GM18511 (cell line): ENCODE results near the gene ADAMTS8.

ENCODE experiments used
- ATAC-seq: cut with Tn5 transposase; IDR thresholded peaks from one replicate; pipeline ENCODE4 v1.9.1; 2021; ENCODE audit warnings: mild to moderate bottlenecking, moderate library complexity; ENCODE audit not compliant: unreplicated experiment

The ADAMTS8 gene

DNA sequence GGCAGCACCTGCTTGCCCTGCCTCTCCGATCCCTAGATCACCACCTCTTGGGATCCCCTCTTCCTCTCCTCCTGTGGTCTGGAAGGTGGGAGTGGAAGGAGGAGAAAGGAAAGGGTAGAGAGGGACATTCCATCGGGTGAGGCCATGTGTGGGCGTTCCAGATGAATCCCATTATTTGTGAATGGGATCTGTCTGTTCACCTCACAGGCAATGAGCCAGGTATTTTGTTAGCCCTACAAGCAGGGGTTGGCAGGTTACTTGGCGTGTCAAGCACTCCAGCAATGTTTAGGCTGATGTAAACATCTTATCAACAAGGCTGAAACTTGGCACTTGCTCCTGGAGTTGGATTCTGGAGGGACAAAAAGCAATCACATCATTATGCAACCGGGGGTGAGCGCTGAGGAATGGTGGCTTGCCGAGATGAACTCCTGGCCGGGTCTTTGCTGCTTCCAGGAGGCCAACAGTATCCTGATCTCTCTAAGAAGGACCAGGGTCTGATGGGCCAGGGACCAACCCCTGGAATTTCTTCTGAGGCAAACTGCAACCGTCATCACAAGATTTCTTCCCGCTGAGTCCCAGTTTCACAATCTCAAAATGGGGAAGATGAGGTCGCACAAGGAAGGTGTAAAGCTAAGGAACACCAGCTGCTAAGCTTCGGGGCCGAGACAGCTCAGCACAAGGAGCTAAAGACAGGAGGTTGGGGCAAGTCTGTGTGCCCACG lies 7.8 kb downstream of the ADAMTS8 start:
- ATAC-seq: no peak

DNA sequence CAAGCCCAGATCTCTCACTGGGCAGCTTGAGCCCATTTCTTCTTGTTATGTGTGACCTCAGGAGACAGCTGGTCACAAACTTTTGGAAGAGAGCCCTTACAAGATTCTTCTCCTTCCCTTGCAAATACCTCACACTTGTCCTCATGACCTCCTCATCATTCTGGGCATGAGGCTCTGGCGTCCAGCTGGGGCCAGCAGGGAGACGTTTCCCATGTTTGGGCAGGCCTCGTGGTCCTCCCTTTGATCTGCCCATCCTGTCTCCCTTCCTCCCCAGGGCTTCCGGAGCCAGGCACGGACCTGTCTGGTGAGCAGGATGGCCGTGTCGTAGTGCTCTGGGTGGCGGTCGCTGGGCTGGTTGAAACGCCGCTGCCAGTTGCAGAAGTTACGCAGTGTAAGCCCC lies 9.7 kb downstream of the ADAMTS8 start:
- no peak for ATAC-seq

DNA sequence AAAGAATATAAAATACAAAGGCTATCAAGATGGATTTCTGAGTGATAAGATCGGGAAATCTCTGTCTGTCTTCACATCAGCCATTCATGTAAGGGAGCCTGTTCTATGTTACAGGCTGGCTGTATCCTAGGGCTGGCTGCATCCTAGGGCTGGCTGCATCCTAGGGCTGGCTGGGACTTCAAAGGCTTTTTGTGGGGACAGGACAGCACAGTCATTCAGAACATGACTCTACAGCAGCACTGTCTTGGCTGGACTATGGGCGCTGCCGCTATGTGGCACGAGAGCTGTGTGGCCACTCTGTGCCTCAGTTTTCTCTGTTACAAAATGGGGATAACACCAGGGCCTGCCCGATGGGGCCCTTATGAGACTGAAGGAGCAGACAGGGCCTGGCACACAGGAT lies 10.2 kb downstream of the ADAMTS8 start:
- ATAC-seq: no peak

DNA sequence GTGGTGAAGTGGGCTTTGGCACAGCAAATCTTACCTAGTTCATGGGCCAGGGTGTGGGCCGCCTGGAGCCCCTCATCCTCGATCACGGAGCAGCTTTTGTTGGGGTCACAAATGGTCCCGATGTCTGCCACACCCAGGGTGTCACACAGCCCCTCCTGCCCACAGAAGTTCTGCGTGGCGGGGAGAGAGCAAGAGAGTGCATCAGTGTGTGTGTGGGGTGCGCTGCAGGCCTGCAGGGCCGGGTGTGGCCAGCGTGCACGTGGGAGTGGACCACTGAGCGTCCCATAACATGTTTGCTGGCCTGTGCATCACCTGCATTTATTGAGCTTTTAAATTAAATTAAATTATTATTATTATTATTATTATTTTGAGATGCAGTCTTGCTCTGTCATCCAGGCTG lies 11.5 kb downstream of the ADAMTS8 start:
- no peak for ATAC-seq

DNA sequence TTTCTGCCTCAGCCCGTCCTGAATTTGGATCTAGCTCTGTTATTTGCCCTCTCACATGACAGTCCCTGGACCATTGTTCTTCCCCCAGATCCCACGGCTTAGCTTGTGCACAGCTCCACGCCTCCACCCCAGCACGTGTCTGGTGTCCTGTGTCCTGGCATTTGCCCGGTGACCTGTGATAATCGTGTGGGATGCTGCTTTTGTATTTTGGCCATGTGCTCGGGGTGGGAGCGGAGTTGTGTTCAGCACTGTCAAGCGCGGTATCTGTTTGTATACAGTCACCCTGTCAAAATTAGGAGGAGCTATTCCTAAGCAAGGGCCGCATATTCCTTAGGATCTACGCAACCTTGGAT lies 11.9 kb downstream of the ADAMTS8 start:
- no peak for ATAC-seq

DNA sequence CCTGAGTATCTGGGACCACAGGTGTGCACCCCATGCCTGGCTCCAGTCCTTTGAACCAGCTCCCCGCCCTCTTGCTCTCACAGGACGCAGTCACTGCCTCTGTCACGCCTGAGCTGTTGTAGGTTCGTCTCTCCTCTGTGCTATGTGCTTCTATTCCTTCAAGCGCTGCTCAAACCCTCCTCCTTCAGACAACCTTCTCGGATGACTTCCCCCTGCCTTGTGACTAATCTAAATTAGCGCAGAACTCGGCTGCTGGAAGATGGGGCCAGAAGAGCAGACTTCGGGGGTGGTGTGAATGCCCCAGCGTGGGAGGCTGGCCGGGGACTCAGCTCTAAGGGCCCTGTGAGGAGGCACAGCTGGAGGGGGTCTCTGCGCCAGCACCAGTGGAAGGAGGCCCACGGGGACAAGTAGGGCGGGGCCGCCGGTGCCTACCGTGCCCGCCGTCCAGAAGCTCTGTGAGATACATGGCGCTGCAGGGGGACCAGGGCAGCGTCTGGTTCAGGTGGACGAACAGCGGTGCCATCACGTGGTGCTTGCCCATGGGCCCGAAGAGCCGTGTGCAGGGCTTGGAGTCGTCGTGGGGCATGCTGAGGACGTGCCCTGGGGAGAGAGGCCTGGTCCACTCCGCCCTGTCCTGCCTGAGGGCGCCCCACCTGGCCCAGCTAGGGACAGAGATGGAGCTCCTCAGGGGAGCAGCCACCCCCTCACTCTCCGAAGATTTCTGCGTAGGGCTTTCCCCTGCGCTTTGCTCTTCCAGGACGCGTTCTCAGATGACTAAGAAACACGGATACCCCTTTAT lies 12.5 kb downstream of the ADAMTS8 start:
- no peak for ATAC-seq

DNA sequence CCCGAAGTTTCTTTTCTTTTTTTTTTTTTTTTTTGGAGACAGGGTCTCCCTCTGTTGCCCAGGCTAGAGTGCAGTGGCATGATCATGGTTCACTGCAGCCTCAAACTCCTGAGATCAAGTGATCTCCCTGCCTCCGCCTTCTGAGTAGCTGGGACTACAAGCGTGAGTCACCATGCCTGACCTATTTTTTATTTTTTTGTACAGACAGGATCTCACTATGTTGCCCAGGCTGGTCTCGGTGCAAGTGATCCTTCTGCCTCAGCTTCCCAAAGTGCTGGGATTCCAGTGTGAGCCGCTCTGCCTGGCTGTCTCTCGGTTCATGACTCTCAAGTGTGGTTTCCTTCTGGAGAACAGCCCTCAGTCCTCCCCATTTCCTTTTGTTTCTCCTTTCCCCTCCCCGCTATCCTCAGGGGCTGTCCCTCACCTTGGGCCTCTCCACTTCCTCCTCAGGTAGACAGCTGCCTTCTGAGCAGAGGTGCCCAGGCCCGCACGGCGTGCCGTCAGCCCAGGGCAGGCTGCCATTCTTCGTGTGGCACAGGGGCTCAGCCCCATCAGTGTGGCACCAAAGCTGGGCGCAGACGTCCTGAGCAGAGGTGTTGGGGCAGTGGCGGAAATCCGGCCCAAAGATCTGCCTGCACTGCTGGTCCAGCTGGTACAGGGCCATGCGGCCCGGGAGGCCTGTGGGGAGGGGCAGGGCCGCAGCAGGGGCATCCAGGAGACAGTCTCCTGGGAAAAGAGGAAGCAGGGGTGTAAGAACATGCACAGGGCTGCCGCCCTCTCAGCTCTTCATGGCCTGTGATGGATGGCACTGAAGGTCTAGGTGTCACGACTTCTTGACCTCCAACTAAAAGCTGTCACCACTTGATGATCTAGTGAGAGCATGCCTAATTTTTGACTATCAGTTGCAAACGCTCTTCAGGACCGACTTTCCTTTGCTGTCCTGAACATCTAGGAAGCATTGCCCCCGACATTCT lies 14.0 kb downstream of the ADAMTS8 start:
- no peak for ATAC-seq

DNA sequence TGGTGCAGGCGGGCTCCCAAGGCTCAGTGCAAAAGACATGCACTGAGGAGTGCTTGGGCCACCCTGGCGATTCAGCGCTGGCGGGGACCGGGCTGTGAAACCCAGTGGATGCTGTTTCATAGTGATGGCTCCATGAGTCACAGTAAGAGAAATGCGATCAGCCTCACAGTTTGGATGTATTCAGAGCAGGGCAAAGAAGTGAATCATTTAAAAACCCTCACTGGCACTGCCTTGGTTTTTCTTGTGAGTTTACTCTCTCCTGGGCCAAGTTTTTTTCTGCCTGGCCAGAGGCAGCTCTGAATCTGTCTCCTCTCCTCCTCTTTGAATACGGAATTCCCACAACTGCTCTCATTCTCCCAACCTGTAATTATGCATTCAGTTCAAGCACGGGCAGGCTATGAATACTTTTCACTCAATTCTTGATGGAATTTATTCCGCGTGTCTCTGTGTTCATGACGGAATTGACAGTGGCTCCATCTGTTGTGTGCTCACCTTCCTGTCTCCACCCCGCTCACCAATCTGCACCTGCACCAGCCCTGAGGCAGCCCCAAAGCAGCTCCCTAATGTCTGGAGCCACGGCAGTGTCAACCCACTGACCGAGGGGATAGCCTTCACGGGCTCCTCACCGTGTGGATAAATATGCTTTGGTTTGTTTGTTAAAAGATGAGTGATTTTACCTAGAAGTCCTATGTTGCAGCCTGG lies 14.9 kb downstream of the ADAMTS8 start:
- ATAC-seq: no peak

DNA sequence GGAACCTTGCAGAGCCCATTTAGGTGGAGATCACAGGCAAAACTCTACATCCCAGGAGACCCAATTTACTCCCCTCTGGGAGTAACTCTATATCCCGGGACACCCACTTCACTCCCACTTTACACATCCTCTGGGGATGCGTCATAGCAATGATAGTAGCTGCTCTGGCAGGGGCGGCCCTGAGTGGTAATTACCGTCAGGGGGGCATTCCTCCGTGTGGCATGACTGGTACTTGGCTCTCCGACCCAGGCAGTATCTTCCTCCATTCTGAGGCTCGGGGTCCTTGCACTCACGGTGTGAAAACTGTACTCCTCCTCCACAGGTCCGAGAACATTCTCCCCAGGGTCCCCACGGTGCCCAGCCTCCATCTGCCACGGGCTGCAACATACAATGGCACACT lies 17.2 kb downstream of the ADAMTS8 start:
- no peak for ATAC-seq

DNA sequence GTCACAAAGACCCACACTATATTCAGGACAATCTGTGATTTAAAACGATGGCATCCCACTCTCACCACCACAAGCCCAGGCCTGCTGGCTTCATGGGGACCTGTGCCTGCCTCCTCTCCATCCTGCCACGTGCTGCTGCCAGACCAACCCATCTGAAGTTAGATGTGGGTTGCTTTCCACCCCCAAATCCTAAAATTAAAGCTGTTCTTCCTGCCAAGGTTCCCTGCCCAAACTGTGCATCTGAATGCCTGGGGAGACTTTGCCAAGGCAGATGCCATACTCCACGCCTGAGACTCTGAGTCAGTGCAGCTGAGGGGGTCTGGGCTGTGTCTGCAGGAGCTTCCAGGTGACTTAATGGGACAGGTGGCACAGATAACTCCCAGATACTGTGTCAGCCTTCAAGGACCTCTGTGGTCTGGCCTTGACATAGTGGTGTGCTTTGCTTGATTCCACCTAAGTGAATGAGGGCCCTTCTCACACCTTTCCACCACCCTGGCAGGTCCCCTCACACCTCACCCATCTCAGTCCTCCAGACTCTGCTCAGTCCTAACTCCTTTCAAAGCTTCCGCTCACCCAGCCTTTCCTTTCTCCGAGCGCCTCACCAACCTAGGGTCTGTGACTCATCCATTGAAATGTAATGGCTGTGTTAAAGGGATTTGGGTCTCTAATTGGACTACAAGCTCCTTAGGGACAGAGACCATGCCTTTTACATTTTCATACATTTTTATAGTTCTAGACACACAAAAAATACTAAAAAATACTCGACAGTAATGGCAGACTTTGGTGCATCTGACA lies 18.6 kb downstream of the ADAMTS8 start:
- no peak for ATAC-seq

DNA sequence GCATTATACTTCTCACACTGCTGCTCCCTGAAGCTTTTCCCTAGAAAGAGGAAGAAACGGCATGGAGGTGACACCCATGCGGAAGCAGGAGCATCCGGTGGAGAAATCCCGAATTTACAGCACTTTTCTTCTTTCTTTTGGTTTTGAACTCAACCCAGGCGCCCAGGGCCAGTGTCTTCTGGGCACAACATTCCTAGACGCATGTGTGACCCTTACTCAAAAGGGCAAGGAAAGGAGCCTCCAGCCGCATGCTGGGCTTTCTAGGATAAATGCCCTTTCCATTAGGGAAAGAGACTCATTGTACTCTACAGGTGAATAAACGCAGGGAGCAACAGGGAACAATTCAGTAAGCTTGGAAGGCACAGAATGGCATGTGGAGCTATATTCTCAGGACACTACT lies 19.5 kb downstream of the ADAMTS8 start:
- ATAC-seq: no peak

DNA sequence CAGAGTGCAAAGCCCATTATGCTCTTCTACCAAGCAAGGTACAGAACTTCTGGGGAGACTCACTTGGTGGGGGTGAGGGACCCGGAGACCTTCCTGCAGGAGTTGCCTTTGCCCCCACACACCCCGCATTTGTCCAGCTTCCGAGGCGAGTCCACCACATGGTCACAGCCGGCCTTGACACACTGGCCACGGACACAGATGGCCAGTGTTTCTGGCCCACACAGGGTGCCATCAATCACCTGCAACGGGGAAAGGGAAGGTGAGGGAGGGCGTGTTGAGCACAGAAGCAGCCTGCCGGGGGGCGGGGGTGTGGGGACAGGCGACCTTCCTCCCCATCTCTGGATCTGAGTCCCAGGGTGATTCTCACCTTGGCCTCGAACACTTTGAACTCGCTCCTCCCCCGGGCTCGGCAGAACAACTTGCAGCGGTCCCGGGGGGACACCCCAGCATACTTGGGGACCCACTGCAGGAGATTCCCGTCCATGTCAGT lies 20.0 kb downstream of the ADAMTS8 start:
- ATAC-seq: no peak

DNA sequence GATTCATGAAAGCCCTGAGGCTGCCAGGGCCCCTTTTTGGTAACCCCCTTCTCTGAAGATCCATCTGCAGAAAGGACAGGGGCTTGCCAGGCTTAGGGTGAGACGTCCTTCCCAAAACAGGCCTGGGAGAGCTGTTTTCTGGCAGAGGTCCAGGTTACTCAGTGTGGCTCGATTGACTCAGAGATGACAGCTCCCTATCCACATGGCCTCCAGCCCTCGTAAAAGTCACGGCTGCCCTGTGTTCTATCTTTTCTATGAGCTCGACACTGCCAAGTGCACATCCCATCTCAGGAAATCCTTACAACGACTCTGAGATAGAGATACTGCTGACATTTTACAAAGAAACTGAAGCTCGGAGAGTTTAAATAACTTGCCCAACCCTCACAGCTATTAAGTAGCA lies 20.4 kb downstream of the ADAMTS8 start:
- ATAC-seq: no peak

DNA sequence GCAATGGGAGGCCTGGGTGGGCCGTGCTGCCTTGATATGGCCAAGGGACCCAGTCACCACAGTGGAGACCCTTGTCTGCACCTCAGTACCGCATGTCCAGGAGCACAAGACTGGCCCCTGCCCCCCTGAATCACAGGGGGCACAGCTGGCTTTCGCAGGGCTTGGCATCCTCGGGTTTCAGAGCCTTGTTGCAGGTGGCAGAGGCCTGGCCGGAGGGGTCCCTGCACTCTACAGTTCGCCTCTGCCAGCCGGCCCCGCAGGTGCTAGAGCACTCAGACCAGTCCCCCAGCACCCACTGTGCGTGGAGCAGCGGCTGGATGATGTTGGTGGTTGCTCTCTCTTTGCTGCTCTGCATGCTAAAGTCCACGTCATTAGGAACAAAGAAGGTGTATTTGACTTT lies 23.0 kb downstream of the ADAMTS8 start:
- no peak for ATAC-seq

DNA sequence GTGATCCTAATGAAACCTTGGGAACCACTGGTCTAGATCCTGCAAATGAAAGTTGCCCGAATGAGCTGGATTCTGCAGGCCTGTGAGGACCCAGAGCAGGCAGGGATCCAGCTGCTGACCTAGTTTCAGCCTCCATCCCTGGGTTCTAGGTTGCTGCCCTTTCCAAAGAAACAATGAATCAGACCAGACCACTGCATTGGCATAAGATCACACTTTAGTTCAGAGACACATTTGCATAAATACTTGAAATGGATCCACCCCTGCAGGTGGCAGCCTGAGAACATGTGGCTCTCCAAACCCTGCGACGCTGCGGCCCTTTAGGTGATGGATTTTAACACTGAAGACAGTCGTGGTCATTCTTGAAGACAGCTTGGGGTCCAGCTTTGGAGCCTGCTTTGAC lies 23.7 kb downstream of the ADAMTS8 start:
- no peak for ATAC-seq

DNA sequence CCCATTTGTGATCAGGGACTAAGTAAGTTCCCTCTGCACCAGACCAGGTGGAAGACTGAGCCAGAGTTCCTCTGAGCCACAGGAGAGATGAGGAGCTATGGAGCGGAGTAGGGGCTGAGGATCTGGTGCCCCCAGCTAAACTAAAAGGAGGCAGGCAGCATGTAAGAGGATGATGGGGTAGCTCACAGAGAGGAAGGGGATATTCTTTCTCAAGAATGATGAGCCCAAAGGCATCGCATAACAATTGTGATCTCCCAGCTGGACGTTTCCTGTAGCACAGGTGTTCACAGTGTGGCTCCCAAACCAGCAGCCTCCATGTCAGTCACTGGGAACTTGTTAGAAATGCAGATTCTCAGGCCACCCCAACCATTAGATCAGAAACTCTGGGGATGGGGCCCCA lies 24.4 kb downstream of the ADAMTS8 start:
- ATAC-seq: no peak

DNA sequence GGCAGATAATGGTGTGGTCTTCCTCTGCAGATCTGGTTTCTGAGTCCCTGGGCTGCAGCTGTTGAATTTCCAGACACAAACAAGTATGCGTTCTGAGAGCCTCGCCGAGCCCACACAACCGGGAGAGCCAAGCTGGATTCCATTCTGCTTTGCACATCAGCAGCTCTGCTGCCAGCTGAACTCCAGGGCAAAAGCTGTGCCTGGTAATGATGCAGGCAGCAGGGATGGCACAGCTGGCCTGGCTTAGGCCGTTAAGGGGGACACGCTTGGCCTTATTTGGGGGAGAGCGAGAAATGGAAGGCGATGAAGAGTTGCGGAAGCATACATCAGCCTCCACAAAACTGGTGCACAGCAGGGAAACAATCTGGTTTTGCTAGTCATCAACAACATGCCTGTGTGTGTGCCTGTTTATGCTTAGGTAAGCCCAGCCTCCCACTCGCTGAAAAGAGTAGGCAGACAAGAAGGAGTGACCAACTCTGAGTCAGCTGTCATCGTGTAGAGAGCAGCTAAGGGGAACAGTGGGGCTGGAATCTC lies 25.1 kb downstream of the ADAMTS8 start:
- no peak for ATAC-seq

DNA sequence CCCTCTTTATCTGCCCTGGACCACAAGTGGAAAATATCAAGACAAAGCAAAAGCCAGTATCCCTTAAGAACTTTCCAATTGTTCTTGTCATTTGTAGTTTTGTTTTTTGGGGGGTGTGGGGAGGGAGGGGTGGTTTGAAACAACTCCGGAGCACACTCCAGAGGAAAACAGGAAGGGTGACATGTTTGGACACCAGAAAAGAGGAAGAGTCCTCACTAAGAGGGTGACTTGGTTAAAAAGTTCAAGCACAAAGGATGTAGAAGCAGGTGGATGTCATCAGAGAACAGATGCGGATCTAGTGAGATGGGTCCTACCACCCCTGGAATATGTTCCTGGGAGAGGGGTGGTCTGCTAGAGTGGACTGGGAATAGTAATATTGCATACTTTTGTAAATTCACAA lies 25.8 kb downstream of the ADAMTS8 start:
- ATAC-seq: no peak

DNA sequence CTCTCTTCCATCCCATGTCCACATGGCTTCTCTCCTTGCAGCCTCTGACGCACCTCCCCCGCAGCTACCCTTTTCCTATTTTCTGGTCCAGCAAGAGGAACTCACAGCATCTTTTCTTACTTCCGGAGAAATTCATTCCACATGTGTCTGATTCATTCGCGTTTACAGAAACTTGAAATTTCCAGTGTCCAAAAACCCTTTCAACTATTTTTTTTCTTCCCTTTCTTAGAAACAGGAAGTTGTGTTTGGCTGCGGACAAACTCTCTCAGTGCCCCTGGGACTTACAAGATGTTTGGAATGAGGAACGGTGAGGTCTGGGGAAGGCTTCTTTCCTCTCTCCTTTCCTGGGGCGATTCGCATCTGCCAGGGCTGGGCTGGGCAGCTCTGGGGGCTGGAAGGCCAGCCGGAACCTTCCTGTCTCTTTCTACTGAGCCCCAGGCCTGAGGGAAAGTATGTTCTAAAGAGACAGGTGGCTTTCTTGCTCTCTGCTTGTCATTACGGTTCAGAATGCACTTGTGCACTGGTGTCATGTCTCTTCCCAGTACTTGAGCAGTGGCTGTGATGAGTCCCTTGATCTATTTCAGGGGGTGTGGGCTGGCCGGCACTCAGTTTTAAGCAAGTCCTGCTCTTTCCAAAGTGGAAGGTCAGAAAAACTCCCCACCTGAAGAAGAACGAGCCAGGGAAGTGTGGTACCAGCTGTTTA lies 27.5 kb downstream of the ADAMTS8 start:
- ATAC-seq: no peak
